GM19397 (cell line): ENCODE measurements around the gene RDX.
"Not testable (repeated sequence)": the region's sequence is repeated elsewhere in the genome, so short reads cannot be mapped to it uniquely, and the experiment has no call there.

Source experiments
- ATAC-seq: cut with Tn5 transposase; IDR thresholded peaks from one replicate; pipeline ENCODE4 v1.9.1; 2021; ENCODE audit warnings: mild to moderate bottlenecking, moderate library complexity; ENCODE audit not compliant: unreplicated experiment

The RDX gene

DNA sequence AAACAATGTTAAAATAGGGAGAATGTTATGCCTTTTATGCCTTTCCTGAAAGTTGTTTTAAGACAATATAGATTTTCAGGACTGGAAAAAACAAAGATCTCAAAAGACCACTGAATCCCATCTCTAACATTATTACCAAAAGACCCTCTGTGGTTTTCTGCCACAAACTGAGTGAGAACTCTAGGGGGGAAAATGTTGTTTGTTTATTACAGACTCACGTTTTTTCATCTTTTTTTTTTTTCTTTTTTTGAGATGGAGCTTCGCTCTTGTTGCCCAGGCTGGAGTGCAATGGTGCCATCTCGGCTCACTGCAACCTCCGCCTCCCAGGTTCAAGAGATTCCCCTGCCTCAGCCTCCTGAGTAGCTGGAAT, 9.6 kb upstream of the RDX start:
- not testable (repeated sequence) for ATAC-seq

DNA sequence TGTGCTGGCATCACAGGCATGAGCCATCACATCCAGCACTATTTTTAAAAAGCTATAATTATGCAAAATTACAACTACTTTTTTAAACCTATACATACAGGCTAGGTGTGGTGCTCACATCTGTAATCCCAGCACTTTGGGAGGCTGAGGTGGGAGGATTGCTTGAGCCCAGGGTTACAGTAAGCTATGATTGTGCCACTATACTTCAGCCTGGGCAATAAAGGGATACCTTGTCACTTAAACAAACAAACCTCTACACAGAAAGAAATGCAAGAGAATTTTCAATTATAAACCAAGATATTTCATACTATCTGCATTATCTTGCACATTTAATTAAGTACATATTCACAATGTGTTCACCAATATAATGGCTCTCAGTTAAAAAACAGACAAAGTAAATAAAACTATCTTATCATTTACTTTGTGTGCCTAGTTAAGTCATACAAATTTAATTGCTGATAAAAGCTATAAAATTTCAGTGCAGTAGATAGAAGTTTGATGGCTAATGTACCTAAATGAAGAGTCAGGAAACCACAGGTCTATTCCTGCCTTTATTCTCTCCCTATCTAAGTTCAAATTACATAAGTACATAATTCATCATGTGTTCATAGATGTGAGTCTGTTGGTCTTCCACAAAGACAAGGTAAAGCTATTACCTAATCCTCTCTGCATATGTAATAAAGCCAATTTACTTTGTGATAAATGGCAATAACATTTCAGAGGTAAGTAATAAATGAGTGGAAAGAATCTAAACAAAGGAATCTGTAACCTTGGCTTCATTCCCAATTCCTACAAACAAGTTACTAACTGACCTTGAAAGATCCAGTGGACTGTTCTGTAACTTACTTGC, 9.0 kb upstream of the RDX start:
- ATAC-seq = no peak

GRCh38 chr11:110303414-110303826, 7.0 kb upstream of the RDX start:
- no peak for ATAC-seq

- no peak for ATAC-seq
These were observed 5.2 kb upstream of the RDX start for GRCh38 chr11:110301577-110301976.

GRCh38 chr11:110301032-110301431, 4.6 kb upstream of the RDX start:
- ATAC-seq = no peak

GRCh38 chr11:110299006-110299785, 2.8 kb upstream of the RDX start:
- ATAC-seq = no peak

DNA sequence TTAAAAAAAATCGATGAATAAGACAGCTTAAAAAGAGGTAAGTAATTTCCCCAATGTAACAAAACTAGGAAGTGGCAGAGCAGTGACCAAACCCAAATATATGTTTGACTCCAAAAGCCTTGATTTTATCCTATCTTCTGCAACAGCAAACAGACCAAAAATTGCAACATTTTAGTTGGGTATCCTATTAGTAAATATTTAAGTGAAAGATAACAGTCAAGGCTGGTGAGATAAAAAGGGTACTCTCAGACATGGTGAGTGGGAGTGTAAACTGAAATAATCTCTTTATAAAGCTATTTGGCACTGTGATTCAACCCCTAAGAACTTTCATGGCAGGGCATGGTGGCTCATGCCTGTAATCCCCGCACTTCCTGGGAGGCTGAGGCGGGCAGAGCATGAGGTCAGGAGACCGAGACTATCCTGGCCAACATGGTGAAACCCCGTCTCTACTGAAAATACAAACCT, 1.9 kb upstream of the RDX start:
- ATAC-seq = no peak

DNA sequence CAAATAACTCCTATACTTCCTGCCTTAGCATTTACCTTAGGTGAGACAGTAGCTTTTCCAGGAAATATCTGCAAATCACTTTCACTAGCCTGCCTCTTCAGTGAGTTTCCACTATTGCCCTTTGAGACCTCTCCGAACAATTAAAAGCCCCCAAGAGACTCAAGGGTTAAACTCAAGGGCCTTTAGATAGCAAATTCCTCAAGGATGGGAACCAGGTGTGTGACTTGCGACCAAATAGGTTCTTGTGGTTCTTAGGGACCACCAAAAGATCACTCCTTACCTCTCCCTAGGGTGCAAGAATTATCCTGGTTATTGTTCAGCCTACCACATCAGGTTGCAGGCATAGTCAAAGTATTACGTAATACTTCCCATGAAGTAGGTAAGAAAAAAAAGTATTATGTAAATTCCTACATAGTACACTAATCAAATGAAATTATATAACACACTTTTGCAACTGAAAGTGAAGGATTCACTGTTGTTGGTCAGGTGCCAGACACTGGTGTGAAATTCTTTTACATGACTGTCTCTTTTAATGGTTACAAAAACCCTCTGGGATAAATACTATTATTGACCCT, 1.4 kb upstream of the RDX start:
- no peak for ATAC-seq

GRCh38 chr11:110297076-110297725, 787 bp upstream of the RDX start:
- no peak for ATAC-seq

DNA sequence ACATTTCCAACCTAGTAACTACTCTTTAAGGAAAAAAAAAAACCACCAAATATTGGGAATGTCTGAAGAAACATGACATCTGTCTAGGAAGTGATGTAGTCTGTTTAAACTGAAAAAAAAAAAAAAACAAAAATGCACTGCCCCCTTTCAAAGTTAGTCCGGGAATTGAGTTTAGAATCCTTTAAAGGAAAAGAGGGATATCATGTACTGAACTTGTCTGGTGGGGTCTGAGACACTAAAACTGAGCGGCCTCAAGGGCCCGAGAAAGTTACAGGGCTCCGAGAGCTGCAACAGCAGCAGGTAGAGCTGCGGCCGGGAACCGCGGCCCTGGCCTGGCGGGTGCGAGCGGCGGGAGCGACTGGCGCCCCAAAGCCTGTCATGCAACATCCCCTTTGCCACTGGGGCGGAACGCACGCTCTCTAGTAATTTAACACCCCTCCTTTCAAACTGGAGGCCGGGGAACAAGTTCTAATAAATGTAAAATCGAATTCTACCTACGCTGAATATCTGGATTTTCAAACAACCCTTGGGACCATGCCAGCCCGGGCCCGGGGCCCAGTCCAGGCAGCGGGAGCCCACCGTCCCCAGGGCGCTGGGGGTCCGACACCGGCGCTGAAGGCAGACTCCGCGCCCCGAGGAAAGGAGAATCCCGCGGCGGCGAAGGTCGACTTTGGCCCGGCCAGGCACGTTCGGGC, 736 bp downstream of the RDX start:
- ATAC-seq = peak; percentile 54

DNA sequence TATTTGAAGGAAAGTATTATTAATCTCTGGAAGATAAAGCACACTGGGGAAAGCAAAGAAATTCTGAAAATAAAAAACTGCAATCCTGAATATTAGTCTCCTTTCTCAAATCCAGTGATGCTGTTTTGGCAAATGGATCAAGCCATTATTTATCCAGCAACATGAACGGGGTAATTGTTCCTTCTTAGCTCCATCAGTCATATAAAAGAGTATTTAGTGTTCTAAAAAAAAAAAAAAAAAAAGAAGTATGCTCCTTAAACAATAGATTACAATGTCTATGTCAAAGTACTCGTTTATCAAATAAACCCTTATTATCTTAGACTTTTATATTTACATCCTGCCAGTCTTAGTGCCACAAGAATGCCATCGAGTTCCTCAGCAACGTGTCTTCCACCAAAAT, 1.3 kb downstream of the RDX start:
- no peak for ATAC-seq

DNA sequence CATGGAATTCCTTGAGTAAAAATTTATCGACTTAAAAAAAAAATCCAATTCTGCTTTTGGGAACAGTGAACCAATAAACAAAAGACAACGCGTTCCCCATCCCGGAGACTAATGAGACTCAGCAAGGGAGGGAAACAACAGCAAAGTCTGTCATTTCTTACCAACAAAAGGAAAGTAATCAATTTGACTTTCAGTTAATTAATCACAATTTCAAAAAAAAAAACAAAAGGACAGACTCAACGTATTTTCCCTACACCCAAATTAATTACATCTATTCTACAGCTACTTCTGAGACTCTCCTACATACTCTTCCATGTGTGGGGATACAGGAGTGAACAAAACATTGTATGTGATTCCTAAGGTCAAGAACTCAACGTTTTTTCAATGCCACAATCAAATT, 1.9 kb downstream of the RDX start:
- no peak for ATAC-seq

- ATAC-seq = no peak
These were observed 3.0 kb downstream of the RDX start for GRCh38 chr11:110293389-110293788.

DNA sequence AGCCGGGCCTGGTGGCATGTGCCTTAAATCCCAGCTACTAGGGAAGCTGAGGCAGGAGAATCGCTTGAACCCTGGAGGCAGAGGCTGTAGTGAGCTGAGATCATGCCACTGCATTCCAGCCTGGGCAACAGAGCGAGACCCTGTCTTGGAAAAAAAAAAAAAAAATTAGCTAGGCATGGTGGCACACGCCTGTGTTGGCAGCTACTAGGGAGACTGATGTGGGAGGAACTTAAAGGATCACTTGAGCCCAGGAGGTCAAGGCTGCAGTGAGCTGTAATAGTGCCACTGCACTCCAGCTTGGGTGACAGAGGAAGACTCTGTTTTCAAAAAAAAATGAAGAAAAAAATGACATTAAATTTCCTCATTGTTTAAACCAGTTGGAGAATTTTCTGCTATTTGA, 4.3 kb downstream of the RDX start:
- ATAC-seq = not testable (repeated sequence)

DNA sequence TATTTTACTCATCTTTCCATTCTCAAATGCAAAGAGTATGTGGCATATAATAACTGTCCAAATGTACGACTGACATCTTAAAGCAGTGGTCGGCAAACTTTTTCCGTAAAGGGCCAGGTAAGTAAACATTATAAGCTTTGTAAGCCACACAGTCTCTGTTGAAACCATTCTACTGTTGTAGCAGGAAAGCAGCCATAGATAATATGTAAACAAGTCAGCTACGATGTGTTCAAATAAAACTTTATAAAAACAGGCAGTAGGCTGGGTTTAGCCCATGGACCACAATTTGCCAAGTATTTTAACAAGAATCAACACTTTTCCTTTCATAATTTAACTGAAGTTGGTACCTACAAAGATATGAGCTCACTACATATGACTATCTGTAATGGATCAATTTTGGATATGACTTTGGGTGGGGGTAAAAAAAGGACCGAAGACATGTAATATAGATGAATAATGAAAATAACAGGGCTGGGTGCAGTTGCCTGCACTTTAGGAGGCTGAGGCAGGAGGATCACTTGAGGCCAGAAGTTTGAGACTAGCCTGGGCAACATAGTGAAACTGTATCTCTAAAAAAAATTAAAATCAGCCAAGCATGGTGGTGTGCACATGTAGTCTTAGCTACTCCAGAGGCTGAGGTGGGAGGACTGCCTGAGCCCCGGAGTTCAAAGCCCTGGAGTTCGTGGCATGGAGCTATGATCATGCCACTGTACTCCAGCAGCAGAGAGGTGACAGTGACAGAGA, 5.7 kb downstream of the RDX start:
- ATAC-seq = no peak

DNA sequence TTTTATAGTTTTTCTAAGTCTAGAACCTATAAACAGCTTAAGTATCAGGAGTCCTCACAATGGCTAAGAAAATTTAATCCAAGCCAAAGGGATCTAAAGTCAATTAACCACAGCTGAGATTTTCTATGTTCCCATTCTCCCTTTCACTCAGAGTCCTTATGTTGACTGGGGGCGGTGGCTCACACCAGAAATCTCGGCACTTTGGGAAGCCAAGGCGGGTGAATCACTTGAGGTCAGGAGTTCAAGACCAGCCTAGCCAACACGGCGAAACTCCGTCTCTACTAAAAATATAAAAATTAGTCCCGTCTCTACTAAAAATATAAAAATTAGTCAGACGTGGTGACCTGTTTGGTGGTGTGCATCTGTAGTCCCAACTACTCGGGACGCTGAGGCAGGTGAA, 6.9 kb downstream of the RDX start:
- no peak for ATAC-seq

DNA sequence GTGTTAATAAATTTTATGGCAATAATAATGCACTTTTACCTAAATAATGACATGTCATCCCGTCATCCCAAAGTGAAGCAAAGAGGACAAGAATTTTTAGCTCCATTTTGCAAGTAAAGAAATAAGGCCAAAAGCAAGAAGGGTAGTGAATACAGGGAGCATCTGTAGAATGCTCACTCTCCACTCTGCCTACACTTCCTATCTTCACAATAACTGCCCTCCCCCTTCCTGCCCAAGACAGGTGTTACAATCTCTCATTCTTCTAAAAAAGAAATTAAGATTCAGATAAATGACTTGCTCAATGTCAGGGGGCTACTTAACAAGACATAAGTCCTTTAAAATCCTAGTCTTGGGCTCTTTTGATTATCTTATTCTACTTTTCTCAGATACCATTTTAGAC, 8.9 kb downstream of the RDX start:
- ATAC-seq = no peak

DNA sequence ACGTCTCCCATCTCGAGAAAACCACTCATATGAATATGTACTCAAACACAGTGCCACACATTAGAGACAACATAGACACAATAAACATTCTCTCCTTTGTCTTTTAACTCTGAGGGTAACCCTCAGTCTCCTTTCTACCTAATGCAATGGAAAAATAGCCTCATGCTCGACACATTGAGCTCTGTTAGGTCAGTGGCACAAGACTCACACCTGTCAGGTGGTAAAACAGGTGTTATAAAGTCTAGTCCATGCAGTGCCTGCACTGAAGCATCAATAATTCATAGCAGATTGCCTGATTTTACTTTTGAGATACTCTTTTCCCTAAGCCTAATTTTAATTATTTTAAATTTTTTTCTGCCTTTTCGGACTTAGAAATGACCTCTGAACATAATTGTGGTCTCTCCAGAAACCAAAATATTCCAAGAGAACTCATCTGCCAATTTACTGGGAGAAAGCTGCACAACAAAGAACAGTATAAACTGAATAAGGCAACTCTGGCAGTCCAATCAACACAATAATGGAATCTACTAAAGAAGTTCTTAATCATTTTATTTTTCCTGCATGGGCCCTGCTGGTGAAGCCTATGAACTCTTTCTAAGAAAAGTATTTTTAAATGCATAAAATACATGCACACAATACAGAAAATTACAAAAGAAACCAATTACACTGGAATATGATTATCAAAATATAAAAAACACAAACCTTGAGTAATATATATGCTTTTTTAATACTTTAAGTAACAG, 9.9 kb downstream of the RDX start:
- ATAC-seq = no peak

DNA sequence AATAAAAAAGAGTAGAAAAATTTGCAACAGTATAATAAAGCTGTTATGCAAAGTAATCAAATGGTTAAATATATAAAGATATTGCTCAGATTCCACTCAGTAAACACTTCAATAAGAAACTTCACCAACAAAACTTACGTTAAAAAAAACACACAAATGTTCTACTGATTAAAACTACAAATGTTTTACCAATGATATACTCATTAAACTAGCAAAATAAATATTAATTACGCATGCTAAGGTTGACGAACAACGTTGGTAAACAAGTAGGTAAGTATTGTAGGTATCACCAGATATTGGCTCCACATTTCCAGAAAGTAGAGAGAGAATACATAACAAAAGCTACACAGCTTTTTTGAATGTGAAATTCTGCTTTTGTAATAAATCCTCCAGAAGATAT, 12.6 kb downstream of the RDX start:
- ATAC-seq = no peak
